ENCODE measurements around the gene RHNO1. TPM values are rescaled to one million over a fixed set of nuclear protein-coding genes. Genes with fewer than 3 reads are reported as not detected.

The RHNO1 gene
- total RNA-seq, 1 experiment from 2014 or later, result 64.8 TPM

GRCh38 chr12:2924019-2924418 is 47.0 kb downstream of the RHNO1 start:
- CTCF ChIA-PET, result interaction anchor here (0.7 to 1.0 kb wide), 2 partner anchors 36 to 71 kb away, joined by 3 read pairs; no protein-coding TSS in a partner anchor
- intact Hi-C loops (cut with micrococcal nuclease; ENCODE audit: unreplicated experiment), result no loop called here
- H3K9me3 Mint-ChIP-seq (ENCODE audit: low read depth, unreplicated experiment), result no peaks in the 10 kb centered on the region
- TF ChIP-seq CTCF (IDR thresholded peaks at IDR 0.05; ENCODE audit: unreplicated experiment), result no peak
- peaks cover 8% of the 10 kb centered on the region for H3K36me3 Mint-ChIP-seq (ENCODE audit: insufficient read depth, unreplicated experiment)
- DNase-seq, result no peak
- no peaks in the 10 kb centered on the region for H3K27me3 Mint-ChIP-seq (ENCODE audit: unreplicated experiment)
- no peak overlapping the region for H3K4me3 Mint-ChIP-seq (ENCODE audit: low read depth, unreplicated experiment)
- no TSS peak for BruUV-seq (replicated peaks)
- H3K4me1 Mint-ChIP-seq (ENCODE audit: low read depth, unreplicated experiment), result no peaks in the 10 kb centered on the region
- H3K27ac Mint-ChIP-seq (ENCODE audit: unreplicated experiment), result no peak overlapping the region

GRCh38 chr12:2925322-2925995 is 48.4 kb downstream of the RHNO1 start:
- Mint-ChIP-seq H3K27ac (ENCODE audit: unreplicated experiment) (no peak overlapping the region), H3K9me3 (ENCODE audit: low read depth, unreplicated experiment) (no peaks in the 10 kb centered on the region), H3K4me3 (ENCODE audit: low read depth, unreplicated experiment) (no peak overlapping the region), H3K27me3 (ENCODE audit: unreplicated experiment) (no peaks in the 10 kb centered on the region), H3K36me3 (ENCODE audit: insufficient read depth, unreplicated experiment) (peaks cover 9% of the 10 kb centered on the region), H3K4me1 (ENCODE audit: low read depth, unreplicated experiment) (no peaks in the 10 kb centered on the region)
- DNase-seq, result no peak
- CTCF ChIA-PET, result interaction anchor here (0.5 kb wide), 2 partner anchors 40 to 75 kb away, joined by 3 read pairs; no protein-coding TSS in a partner anchor
- no peak for TF ChIP-seq CTCF (IDR thresholded peaks at IDR 0.05; ENCODE audit: unreplicated experiment)
- intact Hi-C loops (cut with micrococcal nuclease; ENCODE audit: unreplicated experiment), result no loop called here
- BruUV-seq (replicated peaks), result no TSS peak

GRCh38 chr12:2930865-2931264 is 53.8 kb downstream of the RHNO1 start:
- CTCF ChIA-PET, result no interaction called here
- BruUV-seq (replicated peaks), result no TSS peak
- Mint-ChIP-seq H3K9me3 (ENCODE audit: low read depth, unreplicated experiment) (no peaks in the 10 kb centered on the region), H3K4me1 (ENCODE audit: low read depth, unreplicated experiment) (no peaks in the 10 kb centered on the region), H3K36me3 (ENCODE audit: insufficient read depth, unreplicated experiment) (peaks cover 23% of the 10 kb centered on the region), H3K4me3 (ENCODE audit: low read depth, unreplicated experiment) (no peak overlapping the region), H3K27me3 (ENCODE audit: unreplicated experiment) (no peaks in the 10 kb centered on the region), H3K27ac (ENCODE audit: unreplicated experiment) (no peak overlapping the region)
- TF ChIP-seq CTCF (IDR thresholded peaks at IDR 0.05; ENCODE audit: unreplicated experiment), result no peak
- DNase-seq, result no peak
- intact Hi-C loops (cut with micrococcal nuclease; ENCODE audit: unreplicated experiment), result no loop called here

- Mint-ChIP-seq H3K36me3 (ENCODE audit: insufficient read depth, unreplicated experiment) (peaks cover 16% of the 10 kb centered on the region), H3K27ac (ENCODE audit: unreplicated experiment) (no peak overlapping the region), H3K4me1 (ENCODE audit: low read depth, unreplicated experiment) (no peaks in the 10 kb centered on the region), H3K4me3 (ENCODE audit: low read depth, unreplicated experiment) (no peak overlapping the region), H3K27me3 (ENCODE audit: unreplicated experiment) (no peaks in the 10 kb centered on the region), H3K9me3 (ENCODE audit: low read depth, unreplicated experiment) (no peaks in the 10 kb centered on the region)
- no TSS peak for BruUV-seq (replicated peaks)
- intact Hi-C loops (cut with micrococcal nuclease; ENCODE audit: unreplicated experiment), result no loop called here
- CTCF ChIA-PET, result interaction anchor here (0.7 kb wide), 1 partner anchor 27 kb away, joined by 3 read pairs; no protein-coding TSS in a partner anchor
- DNase-seq, result no peak
- no peak for TF ChIP-seq CTCF (IDR thresholded peaks at IDR 0.05; ENCODE audit: unreplicated experiment)
Measured at GRCh38 chr12:2933586-2933985, 56.6 kb downstream of the RHNO1 start.
